Measurements from ENCODE around the gene EIF3C.
"Not testable (repeated sequence)": the region's sequence is repeated elsewhere in the genome, so short reads cannot be mapped to it uniquely, and the experiment has no call there.

- TF ChIP-seq, protein P1, sequence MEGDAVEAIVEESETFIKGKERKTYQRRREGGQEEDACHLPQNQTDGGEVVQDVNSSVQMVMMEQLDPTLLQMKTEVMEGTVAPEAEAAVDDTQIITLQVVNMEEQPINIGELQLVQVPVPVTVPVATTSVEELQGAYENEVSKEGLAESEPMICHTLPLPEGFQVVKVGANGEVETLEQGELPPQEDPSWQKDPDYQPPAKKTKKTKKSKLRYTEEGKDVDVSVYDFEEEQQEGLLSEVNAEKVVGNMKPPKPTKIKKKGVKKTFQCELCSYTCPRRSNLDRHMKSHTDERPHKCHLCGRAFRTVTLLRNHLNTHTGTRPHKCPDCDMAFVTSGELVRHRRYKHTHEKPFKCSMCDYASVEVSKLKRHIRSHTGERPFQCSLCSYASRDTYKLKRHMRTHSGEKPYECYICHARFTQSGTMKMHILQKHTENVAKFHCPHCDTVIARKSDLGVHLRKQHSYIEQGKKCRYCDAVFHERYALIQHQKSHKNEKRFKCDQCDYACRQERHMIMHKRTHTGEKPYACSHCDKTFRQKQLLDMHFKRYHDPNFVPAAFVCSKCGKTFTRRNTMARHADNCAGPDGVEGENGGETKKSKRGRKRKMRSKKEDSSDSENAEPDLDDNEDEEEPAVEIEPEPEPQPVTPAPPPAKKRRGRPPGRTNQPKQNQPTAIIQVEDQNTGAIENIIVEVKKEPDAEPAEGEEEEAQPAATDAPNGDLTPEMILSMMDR (IDR thresholded peaks at IDR 0.05), result not testable (repeated sequence)
- TF ChIP-seq POLR2A, EP300, POLR2AphosphoS5 (IDR thresholded peaks at IDR 0.05): not testable (repeated sequence)
Measured at GRCh38 chr16:28691722-28692121, 19.5 kb upstream of the EIF3C start.
